Measurements from ENCODE around the gene TMEM25. TPM values are rescaled to one million over a fixed set of nuclear protein-coding genes. Genes with fewer than 3 reads are reported as not detected.
A peak's percentile ranks its signal among the peaks of the same experiment; 100 is the strongest.
"Not testable (repeated sequence)": the region's sequence is repeated elsewhere in the genome, so short reads cannot be mapped to it uniquely, and the experiment has no call there.

TMEM25 gene
- 10 to 100 TPM in 3 of 4 donors, 1 to 10 TPM in 1; 7.0 to 18.0 (median 15.3) TPM for total RNA-seq

- Histone ChIP-seq H3K36me3 (peaks cover 0 to 13% (median 0%) of the 10 kb centered on the region in 3 donors), H3K4me3 (peak within 1 kb of the TSS; percentile 72 to 88 (median 80)), H3K27me3 (no peaks in the 10 kb centered on the region), H3K27ac (peak within 1 kb of the TSS; percentile 65 to 86 (median 74)), H3K4me1 (peaks cover 0 to 46% (median 23%) of the 10 kb centered on the region in 3 donors), H3K9me3 (no peaks in the 10 kb centered on the region)
- DNase-seq: no peak
- TF ChIP-seq CTCF (IDR thresholded peaks at IDR 0.05) (no peak), POLR2A (IDR thresholded peaks at IDR 0.05) (peak in 1 of 4 donors; percentile 27)
- 0 to 15% methylated on average over 10 to 21 of the region's 94 CpGs for WGBS, 2 donors
- intact Hi-C loops (cut with DNase I): no loop called here
Observed at GRCh38 chr11:118530683-118531596, at the start of gene TMEM25. TSS of gene TMEM25 (plus strand) at chr11:118531192. CDS start at chr11:118531802, 610 bp downstream.

GRCh38 chr11:118481238-118481637 is 49.8 kb upstream of the TMEM25 start:
- not testable (repeated sequence) for DNase-seq, H3K4me1 ChIP-seq, H3K9me3 ChIP-seq, H3K27ac ChIP-seq, H3K27me3 ChIP-seq, H3K4me3 ChIP-seq
- 93 to 100% methylated on average over 1 of the region's 1 CpG for WGBS, 2 donors
- intact Hi-C loops (cut with DNase I): loop anchor here (10.0 kb wide), 1 partner anchor 86 kb away; no protein-coding TSS in a partner anchor
- H3K36me3 ChIP-seq: peaks cover 26 to 100% (median 45%) of the 10 kb centered on the region in 3 donors

GRCh38 chr11:118484405-118484804 is 46.6 kb upstream of the TMEM25 start:
- no peak for DNase-seq
- intact Hi-C loops (cut with DNase I): loop anchor here (10.0 kb wide), 1 partner anchor 90 kb away; no protein-coding TSS in a partner anchor

GRCh38 chr11:118485273-118485672 is 45.7 kb upstream of the TMEM25 start:
- Histone ChIP-seq H3K27me3 (no peaks in the 10 kb centered on the region), H3K9me3 (no peaks in the 10 kb centered on the region), H3K36me3 (peaks cover 11 to 100% (median 59%) of the 10 kb centered on the region in 3 donors), H3K4me3 (no peak overlapping the region), H3K27ac (no peak overlapping the region), H3K4me1 (no peaks in the 10 kb centered on the region)
- no peak for DNase-seq
- intact Hi-C loops (cut with DNase I): loop anchor here (10.0 kb wide), 1 partner anchor 90 kb away; no protein-coding TSS in a partner anchor
- TF ChIP-seq POLR2A (IDR thresholded peaks at IDR 0.05): no peak
- no peak for TF ChIP-seq CTCF (IDR thresholded peaks at IDR 0.05)

More at GRCh38 chr11:118484405-118484804, 46.6 kb upstream of the TMEM25 start:
- Histone ChIP-seq H3K27me3 (no peaks in the 10 kb centered on the region), H3K4me1 (no peaks in the 10 kb centered on the region), H3K27ac (no peak overlapping the region), H3K36me3 (peaks cover 15 to 100% (median 50%) of the 10 kb centered on the region in 3 donors), H3K4me3 (no peak overlapping the region), H3K9me3 (no peaks in the 10 kb centered on the region)
- WGBS, 2 donors: 90 to 92% methylated on average over 3 of the region's 3 CpGs
- TF ChIP-seq POLR2A (IDR thresholded peaks at IDR 0.05) (no peak), CTCF (IDR thresholded peaks at IDR 0.05) (no peak)

- no peak overlapping the region for H3K4me3 ChIP-seq
- WGBS, 2 donors: 21 to 29% methylated on average over 6 to 7 of the region's 7 CpGs
- no peak overlapping the region for H3K27ac ChIP-seq
- TF ChIP-seq POLR2A (IDR thresholded peaks at IDR 0.05): no peak
- TF ChIP-seq CTCF (IDR thresholded peaks at IDR 0.05): peak; percentile 53 to 83 (median 79)
- intact Hi-C loops (cut with DNase I): loop anchor here (10.0 kb wide), 1 partner anchor 94 kb away; no protein-coding TSS in a partner anchor
- H3K27me3 ChIP-seq: no peaks in the 10 kb centered on the region
- H3K36me3 ChIP-seq: peaks cover 0 to 100% (median 43%) of the 10 kb centered on the region in 3 donors
- DNase-seq: no peak
- H3K9me3 ChIP-seq: no peaks in the 10 kb centered on the region
- no peaks in the 10 kb centered on the region for H3K4me1 ChIP-seq
Observed at GRCh38 chr11:118488480-118489109, 42.4 kb upstream of the TMEM25 start.
